ENCODE results near the gene GPR150.

The GPR150 gene

GRCh38 chr5:95595289-95595931, 24.5 kb upstream of the GPR150 start:
- H3F3A ChIP-seq (ENCODE audit: control insufficient read depth, insufficient read depth): no peaks in the 10 kb centered on the region
- no peaks in the 10 kb centered on the region for H3K36me3 ChIP-seq (ENCODE audit: control insufficient read depth, low read length)
- no peak overlapping the region for H3K4me2 ChIP-seq (ENCODE audit: low read length)
- no peak for TF ChIP-seq EZH2phosphoT487 (IDR thresholded peaks at IDR 0.05; ENCODE audit: borderline replicate concordance, low read length)
- no peak for TF ChIP-seq CTCF (IDR thresholded peaks at IDR 0.05; ENCODE audit: low read depth, low read length, poor library complexity, severe bottlenecking)
- H3K27ac ChIP-seq (ENCODE audit: low read depth, low read length): no peak overlapping the region
- H3K4me1 ChIP-seq (ENCODE audit: control insufficient read depth, low read length): no peaks in the 10 kb centered on the region
- no peaks in the 10 kb centered on the region for H3K9me2 ChIP-seq (replicated peaks; ENCODE audit: control insufficient read depth, low read length)
- H3K79me2 ChIP-seq (ENCODE audit: control insufficient read depth, low read length): no peaks in the 10 kb centered on the region
- no peak overlapping the region for H3K4me3 ChIP-seq (ENCODE audit: low read length)
- no peaks in the 10 kb centered on the region for H3K9me3 ChIP-seq (ENCODE audit: control insufficient read depth, insufficient read depth, low read length)
- H3K27me3 ChIP-seq (ENCODE audit: control insufficient read depth, low read length): no peaks in the 10 kb centered on the region
- no peaks in the 10 kb centered on the region for H4K20me1 ChIP-seq (ENCODE audit: control insufficient read depth, insufficient read depth, low read depth, low read length)

GRCh38 chr5:95599252-95599651, 20.6 kb upstream of the GPR150 start:
- Histone ChIP-seq H3K4me1 (ENCODE audit: control insufficient read depth, low read length) (no peaks in the 10 kb centered on the region), H3K9me2 (replicated peaks; ENCODE audit: control insufficient read depth, low read length) (no peaks in the 10 kb centered on the region)

GRCh38 chr5:95600557-95600956, 19.3 kb upstream of the GPR150 start:
- H3K27me3 ChIP-seq (ENCODE audit: control insufficient read depth, low read length): no peaks in the 10 kb centered on the region
- H3K79me2 ChIP-seq (ENCODE audit: control insufficient read depth, low read length): no peaks in the 10 kb centered on the region
- H3K9me2 ChIP-seq (replicated peaks; ENCODE audit: control insufficient read depth, low read length): no peaks in the 10 kb centered on the region
- H3F3A ChIP-seq (ENCODE audit: control insufficient read depth, insufficient read depth): no peaks in the 10 kb centered on the region
- no peak overlapping the region for H3K27ac ChIP-seq (ENCODE audit: low read depth, low read length)
- TF ChIP-seq EZH2phosphoT487 (IDR thresholded peaks at IDR 0.05; ENCODE audit: borderline replicate concordance, low read length): no peak
- no peak for TF ChIP-seq CTCF (IDR thresholded peaks at IDR 0.05; ENCODE audit: low read depth, low read length, poor library complexity, severe bottlenecking)
- no peaks in the 10 kb centered on the region for H3K4me1 ChIP-seq (ENCODE audit: control insufficient read depth, low read length)
- no peak overlapping the region for H3K4me2 ChIP-seq (ENCODE audit: low read length)
- H3K4me3 ChIP-seq (ENCODE audit: low read length): no peak overlapping the region
- H3K36me3 ChIP-seq (ENCODE audit: control insufficient read depth, low read length): no peaks in the 10 kb centered on the region; the same call in 1 of the 2 replicates
- no peaks in the 10 kb centered on the region for H3K9me3 ChIP-seq (ENCODE audit: control insufficient read depth, insufficient read depth, low read length)
- H4K20me1 ChIP-seq (ENCODE audit: control insufficient read depth, insufficient read depth, low read depth, low read length): no peaks in the 10 kb centered on the region

More at GRCh38 chr5:95599252-95599651, 20.6 kb upstream of the GPR150 start:
- TF ChIP-seq CTCF (IDR thresholded peaks at IDR 0.05; ENCODE audit: low read depth, low read length, poor library complexity, severe bottlenecking) (no peak), EZH2phosphoT487 (IDR thresholded peaks at IDR 0.05; ENCODE audit: borderline replicate concordance, low read length) (no peak)
- Histone ChIP-seq H4K20me1 (ENCODE audit: control insufficient read depth, insufficient read depth, low read depth, low read length) (no peaks in the 10 kb centered on the region), H3K4me3 (ENCODE audit: low read length) (no peak overlapping the region), H3K9me3 (ENCODE audit: control insufficient read depth, insufficient read depth, low read length) (no peaks in the 10 kb centered on the region), H3F3A (ENCODE audit: control insufficient read depth, insufficient read depth) (no peaks in the 10 kb centered on the region), H3K27ac (ENCODE audit: low read depth, low read length) (no peak overlapping the region), H3K36me3 (ENCODE audit: control insufficient read depth, low read length) (no peaks in the 10 kb centered on the region; the same call in 1 of the 2 replicates), H3K79me2 (ENCODE audit: control insufficient read depth, low read length) (no peaks in the 10 kb centered on the region), H3K4me2 (ENCODE audit: low read length) (no peak overlapping the region), H3K27me3 (ENCODE audit: control insufficient read depth, low read length) (no peaks in the 10 kb centered on the region)

Measured in DOHH2 (cell line).